Caco-2 (cell line): ENCODE data around the gene TBX21. TPM values are rescaled to one million over a fixed set of nuclear protein-coding genes. Genes with fewer than 3 reads are reported as not detected.

Experiments
- BruUV-seq: library from RNA; stranded (reverse); fragments of 400-500 nt; replicated peaks from 2 replicates; lab custom pipeline; 2021; lab: Mats Ljungman, UMichigan
- CTCF ChIA-PET: fragments of 300-600 bp; sonication (Branson Sonifier 250); formaldehyde crosslinking; loops from one replicate; lab custom pipeline; 2022; ENCODE audit warnings: antibody characterized with exemption; lab: Charles Lee
- POLR2A ChIA-PET: fragments of 300-600 bp; sonication (Branson Sonifier 250); formaldehyde crosslinking; loops from one replicate; lab custom pipeline; 2022; ENCODE audit warnings: antibody characterized with exemption; lab: Charles Lee
- DNase-seq, 2 experiments: peaks; one replicate each; pipeline versions ENCODE4 v3.0.0 to v3.0.0-alpha.2; 2020 to 2022
- H3K27me3 ChIP-seq: replicated peaks from 2 replicates; pipeline ENCODE4 v1.6.0; 2011; ENCODE audit warnings: low read length; ENCODE audit not compliant: control insufficient read depth, insufficient read depth
- H3K36me3 ChIP-seq: 2 replicates; pipeline ENCODE4 v1.5.1; 2011; ENCODE audit warnings: low read length; ENCODE audit not compliant: control insufficient read depth, insufficient read depth
- H3K4me1 ChIP-seq: fragments of 250-450 bp; sonication (Bioruptor Pico); 2 replicates; pipeline ENCODE4 v1.5.1; 2020; ENCODE audit warnings: mild to moderate bottlenecking
- H3K4me3 ChIP-seq: 2 replicates; pipeline ENCODE4 v1.5.1; 2011; ENCODE audit warnings: low read depth, mild to moderate bottlenecking, control low read depth, low read length
- H3K9me3 ChIP-seq: fragments of 250-450 bp; sonication (Bioruptor Pico); 2 replicates; pipeline ENCODE4 v1.5.1; 2020; ENCODE audit warnings: mild to moderate bottlenecking, moderate library complexity
- H3K27ac Mint-ChIP-seq: one replicate; pipeline ENCODE4 v1.8.0; 2022; ENCODE audit warnings: mixed read lengths; ENCODE audit not compliant: unreplicated experiment
- H3K27me3 Mint-ChIP-seq: one replicate; pipeline ENCODE4 v1.8.0; 2022; ENCODE audit warnings: mixed read lengths; ENCODE audit not compliant: insufficient read depth, unreplicated experiment
- H3K36me3 Mint-ChIP-seq: one replicate; pipeline ENCODE4 v1.8.0; 2022; ENCODE audit warnings: mild to moderate bottlenecking, mixed read lengths; ENCODE audit not compliant: insufficient read depth, unreplicated experiment
- H3K4me1 Mint-ChIP-seq: one replicate; pipeline ENCODE4 v1.8.0; 2022; ENCODE audit warnings: low read depth, mixed read lengths; ENCODE audit not compliant: unreplicated experiment
- H3K4me3 Mint-ChIP-seq: one replicate; pipeline ENCODE4 v1.8.0; 2022; ENCODE audit warnings: mild to moderate bottlenecking, moderate library complexity, mixed read lengths; ENCODE audit not compliant: unreplicated experiment
- H3K9me3 Mint-ChIP-seq: one replicate; pipeline ENCODE4 v1.8.0; 2022; ENCODE audit warnings: mixed read lengths; ENCODE audit not compliant: unreplicated experiment
- CTCF ChIP-seq, 2 experiments: fragments of 200-600 bp in 1 of 2; IDR thresholded peaks; 1 replicate in 1 of 2; 2 replicates in 1 of 2; pipeline versions ENCODE4 v1.5.1 to v1.8.0; 2011 to 2022; ENCODE audit warnings: antibody characterized with exemption in 1 of 2, control low read depth in 1 of 2, inconsistent platforms in 1 of 2, low read depth in 1 of 2, low read length in 1 of 2, mild to moderate bottlenecking in 1 of 2, moderate library complexity in 1 of 2; ENCODE audit not compliant: insufficient read depth in 1 of 2, severe bottlenecking in 1 of 2, unreplicated experiment in 1 of 2
- intact Hi-C: fragments of 100-400 bp; cut with micrococcal nuclease; formaldehyde crosslinking; loops from one replicate; pipeline ENCODE4 v1.10.0; 2022; ENCODE audit not compliant: unreplicated experiment
- total RNA-seq: library from RNA; stranded (reverse); gene quantifications from 2 replicates; pipeline ENCODE4 v1.2.3, GENCODE V29; 2022

Gene TBX21
- total RNA-seq, 1 experiment from 2014 or later: not detected

DNA sequence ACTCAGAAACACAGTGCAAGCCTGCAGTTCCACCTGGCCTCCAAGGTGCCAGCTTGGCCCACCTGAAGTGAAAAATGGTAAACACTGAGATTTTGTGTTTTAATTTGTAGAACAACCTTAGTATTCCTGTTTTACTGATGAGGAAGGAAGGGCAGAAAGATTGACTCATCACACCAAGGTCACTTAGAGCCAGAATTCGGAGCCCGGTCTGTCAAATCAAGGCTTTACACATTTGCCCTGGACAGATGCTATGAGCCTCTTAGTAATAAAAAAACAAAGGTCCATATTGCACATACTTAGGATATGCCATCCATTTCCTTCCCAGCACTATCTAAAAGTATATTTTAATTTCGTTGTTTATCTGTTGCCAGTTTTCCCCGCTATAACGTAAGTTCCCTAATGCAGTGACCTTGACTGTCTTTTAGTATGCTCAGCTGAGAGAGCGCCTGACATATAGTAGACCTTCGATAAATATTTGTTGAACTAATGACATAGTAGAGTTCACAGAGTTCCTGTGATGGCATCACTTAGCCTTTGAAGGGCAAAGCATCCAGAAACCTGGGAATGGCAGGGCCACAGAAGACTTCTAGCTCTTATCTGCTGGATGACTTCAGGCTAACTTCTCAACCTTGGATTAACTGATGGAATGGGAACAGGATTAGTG is 46.2 kb upstream of the TBX21 start:
- no TSS peak for BruUV-seq
- peaks cover 75% of the 10 kb centered on the region for H3K36me3 Mint-ChIP-seq
- intact Hi-C loops: no loop called here
- no peak overlapping the region for H3K4me3 Mint-ChIP-seq
- Histone ChIP-seq H3K4me1 (no peaks in the 10 kb centered on the region), H3K4me3 (no peak overlapping the region), H3K27me3 (no peaks in the 10 kb centered on the region), H3K9me3 (no peaks in the 10 kb centered on the region), H3K36me3 (peaks cover 7% of the 10 kb centered on the region)
- H3K27ac Mint-ChIP-seq: peak overlapping the region; percentile 9
- H3K4me1 Mint-ChIP-seq: no peaks in the 10 kb centered on the region
- ChIA-PET POLR2A (interaction anchor here (0.6 to 1.4 kb wide), 3 partner anchors 8 to 124 kb away, joined by 3 to 5 read pairs (median 3); no protein-coding TSS in a partner anchor), CTCF (interaction anchor here (0.9 to 2.1 kb wide), 6 partner anchors 9 to 69 kb away, joined by 4 to 19 read pairs (median 5); partner anchors contain the start of gene TBX21)
- no peaks in the 10 kb centered on the region for H3K27me3 Mint-ChIP-seq
- no peaks in the 10 kb centered on the region for H3K9me3 Mint-ChIP-seq
- no peak for DNase-seq
- no peak for TF ChIP-seq CTCF (IDR thresholded peaks at IDR 0.05; ENCODE audit: insufficient read depth in 1 of 2, low read depth in 1 of 2, low read length in 1 of 2, severe bottlenecking in 1 of 2, unreplicated experiment in 1 of 2)

GRCh38 chr17:47687328-47687690 is 45.7 kb upstream of the TBX21 start:
- Histone ChIP-seq H3K27me3 (no peaks in the 10 kb centered on the region), H3K4me3 (no peak overlapping the region), H3K9me3 (no peaks in the 10 kb centered on the region), H3K4me1 (no peaks in the 10 kb centered on the region), H3K36me3 (0 out of 2 replicates have a peak, but pooled peaks cover 3% of the 10 kb centered on the region)
- intact Hi-C loops: no loop called here
- TF ChIP-seq CTCF (IDR thresholded peaks at IDR 0.05; ENCODE audit: insufficient read depth in 1 of 2, low read depth in 1 of 2, low read length in 1 of 2, severe bottlenecking in 1 of 2, unreplicated experiment in 1 of 2): no peak
- Mint-ChIP-seq H3K9me3 (no peaks in the 10 kb centered on the region), H3K4me1 (peaks cover 2% of the 10 kb centered on the region), H3K27ac (peak overlapping the region; percentile 9), H3K27me3 (no peaks in the 10 kb centered on the region), H3K36me3 (peaks cover 69% of the 10 kb centered on the region), H3K4me3 (no peak overlapping the region)
- BruUV-seq: no TSS peak
- no peak for DNase-seq
- ChIA-PET POLR2A (interaction anchor here (0.6 to 1.4 kb wide), 3 partner anchors 9 to 123 kb away, joined by 3 to 5 read pairs (median 3); no protein-coding TSS in a partner anchor), CTCF (interaction anchor here (0.9 to 2.1 kb wide), 6 partner anchors 9 to 69 kb away, joined by 4 to 19 read pairs (median 5); partner anchors contain the start of gene TBX21)

DNA sequence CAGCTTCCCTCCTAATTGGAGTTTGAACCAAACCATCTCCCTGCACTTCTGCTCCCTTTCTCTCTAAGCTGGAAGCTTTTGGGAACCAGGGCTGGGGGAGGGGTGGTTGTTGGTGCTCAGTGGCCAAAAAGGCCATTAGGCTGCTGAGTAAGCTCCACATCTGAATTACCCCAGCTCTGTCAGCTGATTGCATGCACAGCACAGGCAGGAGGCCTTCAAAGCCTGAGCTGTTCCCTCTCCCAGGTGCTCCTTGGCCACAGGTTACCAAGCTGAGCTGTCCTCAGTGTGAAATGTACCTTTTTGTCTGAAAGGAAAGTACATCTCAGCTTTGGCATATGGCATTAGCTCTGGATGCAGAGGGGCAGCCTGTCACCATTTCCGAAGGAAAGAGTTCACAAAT is 45.3 kb upstream of the TBX21 start:
- POLR2A ChIA-PET: interaction anchor here (1.2 to 1.4 kb wide), 2 partner anchors 9 to 123 kb away, joined by 3 read pairs; no protein-coding TSS in a partner anchor
- intact Hi-C loops: no loop called here
- peak overlapping the region; percentile 9 for H3K27ac Mint-ChIP-seq
- Histone ChIP-seq H3K9me3 (no peaks in the 10 kb centered on the region), H3K4me1 (peaks cover 3% of the 10 kb centered on the region), H3K27me3 (no peaks in the 10 kb centered on the region), H3K36me3 (0 out of 2 replicates have a peak, but pooled peaks cover 3% of the 10 kb centered on the region), H3K4me3 (no peak overlapping the region)
- CTCF ChIA-PET: interaction anchor here (0.9 to 2.1 kb wide), 6 partner anchors 10 to 70 kb away, joined by 4 to 19 read pairs (median 5); partner anchors contain the start of gene TBX21
- H3K27me3 Mint-ChIP-seq: no peaks in the 10 kb centered on the region
- BruUV-seq: no TSS peak
- peak in 1 of 2 experiments; percentile 59 for DNase-seq
- H3K4me3 Mint-ChIP-seq: no peak overlapping the region
- no peaks in the 10 kb centered on the region for H3K9me3 Mint-ChIP-seq
- H3K36me3 Mint-ChIP-seq: peaks cover 68% of the 10 kb centered on the region
- peaks cover 7% of the 10 kb centered on the region for H3K4me1 Mint-ChIP-seq
- no peak for TF ChIP-seq CTCF (IDR thresholded peaks at IDR 0.05; ENCODE audit: insufficient read depth in 1 of 2, low read depth in 1 of 2, low read length in 1 of 2, severe bottlenecking in 1 of 2, unreplicated experiment in 1 of 2)
